ENCODE data around the gene PLCH1.

DNA sequence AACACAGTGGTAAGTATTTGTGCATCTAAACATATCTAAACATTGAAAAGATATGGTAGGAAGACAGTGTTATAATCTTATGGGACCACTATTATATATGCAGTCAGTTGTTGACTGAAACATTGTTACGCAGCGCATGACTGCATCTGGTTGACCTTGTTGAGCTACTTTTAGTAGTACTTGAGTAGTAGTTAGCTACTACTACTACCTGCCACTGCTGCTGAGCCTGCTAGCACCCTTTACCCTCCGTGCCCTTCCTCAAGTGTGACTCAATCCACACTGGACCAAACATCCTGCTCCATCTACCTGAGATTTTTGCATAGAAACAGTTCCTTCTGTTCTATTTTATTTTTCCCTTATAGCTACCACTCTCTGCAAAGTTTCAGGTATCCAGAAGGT is 327.8 kb downstream of the PLCH1 start:
- TF ChIP-seq, protein P1, sequence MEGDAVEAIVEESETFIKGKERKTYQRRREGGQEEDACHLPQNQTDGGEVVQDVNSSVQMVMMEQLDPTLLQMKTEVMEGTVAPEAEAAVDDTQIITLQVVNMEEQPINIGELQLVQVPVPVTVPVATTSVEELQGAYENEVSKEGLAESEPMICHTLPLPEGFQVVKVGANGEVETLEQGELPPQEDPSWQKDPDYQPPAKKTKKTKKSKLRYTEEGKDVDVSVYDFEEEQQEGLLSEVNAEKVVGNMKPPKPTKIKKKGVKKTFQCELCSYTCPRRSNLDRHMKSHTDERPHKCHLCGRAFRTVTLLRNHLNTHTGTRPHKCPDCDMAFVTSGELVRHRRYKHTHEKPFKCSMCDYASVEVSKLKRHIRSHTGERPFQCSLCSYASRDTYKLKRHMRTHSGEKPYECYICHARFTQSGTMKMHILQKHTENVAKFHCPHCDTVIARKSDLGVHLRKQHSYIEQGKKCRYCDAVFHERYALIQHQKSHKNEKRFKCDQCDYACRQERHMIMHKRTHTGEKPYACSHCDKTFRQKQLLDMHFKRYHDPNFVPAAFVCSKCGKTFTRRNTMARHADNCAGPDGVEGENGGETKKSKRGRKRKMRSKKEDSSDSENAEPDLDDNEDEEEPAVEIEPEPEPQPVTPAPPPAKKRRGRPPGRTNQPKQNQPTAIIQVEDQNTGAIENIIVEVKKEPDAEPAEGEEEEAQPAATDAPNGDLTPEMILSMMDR (IDR thresholded peaks at IDR 0.05), result no peak
- TF ChIP-seq ZFX (IDR thresholded peaks at IDR 0.05; ENCODE audit: borderline replicate concordance), result no peak

All from 22Rv1 (cell line).